ENCODE data around the gene IGF1R.

DNA sequence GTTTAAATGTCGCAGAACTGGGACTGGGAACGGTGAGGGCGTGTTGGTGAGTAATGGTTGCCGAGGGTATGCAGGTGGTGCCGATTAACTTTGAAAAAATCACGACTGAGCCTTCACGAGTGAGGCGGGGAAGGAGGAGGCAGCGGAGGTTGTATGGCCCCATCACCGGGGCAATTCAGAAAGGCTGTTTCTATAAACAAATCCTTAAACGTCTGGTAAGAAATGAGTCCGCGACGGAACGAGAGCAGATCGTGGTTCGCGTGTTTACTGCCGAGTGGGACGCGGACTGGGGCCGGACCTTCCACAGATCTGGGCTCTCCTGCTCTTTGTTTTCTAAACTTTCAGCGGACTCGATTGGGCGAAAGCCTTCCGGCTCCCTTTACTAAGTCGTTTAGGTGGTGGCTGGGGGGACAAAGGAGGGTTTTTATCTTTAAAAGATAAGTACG, 2.7 kb downstream of the IGF1R start:
- TF ChIP-seq MBD4 (IDR thresholded peaks at IDR 0.05; ENCODE audit: borderline replicate concordance, low read length) (no peak), CTCF (CRISPR knock-in tag; IDR thresholded peaks at IDR 0.05) (no peak)
